GM12878 (cell line): ENCODE measurements around the gene PTPMT1.
"Not testable (repeated sequence)": the region's sequence is repeated elsewhere in the genome, so short reads cannot be mapped to it uniquely, and the experiment has no call there.

Source experiments
- GABPA ChIP-seq: IDR thresholded peaks from 2 replicates; pipeline ENCODE4 v1.6.1; 2014; ENCODE audit warnings: antibody characterized with exemption, low read depth, mild to moderate bottlenecking, inconsistent platforms
- HDGF ChIP-seq: fragments of 450-650 bp; IDR thresholded peaks from 2 replicates; pipeline ENCODE4 v1.6.1; 2016; ENCODE audit warnings: antibody characterized with exemption
- MXI1 ChIP-seq: fragments of 150-350 bp; IDR thresholded peaks from 2 replicates; pipeline ENCODE4 v1.6.1; 2011; ENCODE audit warnings: low read depth, mild to moderate bottlenecking, inconsistent platforms, low read length, improper control_type of control experiment
- PAX8 ChIP-seq: fragments of 450-650 bp; IDR thresholded peaks from 2 replicates; pipeline ENCODE4 v1.6.1; 2017; ENCODE audit warnings: mild to moderate bottlenecking, moderate library complexity
- POLR2A ChIP-seq: IDR thresholded peaks from 2 replicates; pipeline ENCODE4 v1.6.1; 2011; ENCODE audit warnings: low read depth, mild to moderate bottlenecking, low read length
- SRF ChIP-seq, 2 experiments: IDR thresholded peaks; 2 replicates each; pipeline ENCODE4 v1.6.1; 2011; ENCODE audit warnings: low read depth in 2 of 2, low read length in 2 of 2, mild to moderate bottlenecking in 1 of 2, moderate library complexity in 1 of 2
- ZNF207 ChIP-seq: fragments of 450-650 bp; IDR thresholded peaks from 2 replicates; pipeline ENCODE4 v1.6.1; 2014; ENCODE audit warnings: antibody characterized with exemption, mild to moderate bottlenecking, borderline replicate concordance
- TF ChIP-seq, protein P1 (sequence below): IDR thresholded peaks from 2 replicates; pipeline ENCODE4 v1.6.1; 2012; ENCODE audit warnings: low read depth, low read length, improper control_type of control experiment
- TF ChIP-seq, protein P2 (sequence below): IDR thresholded peaks from 2 replicates; pipeline ENCODE4 v1.6.1; 2012; ENCODE audit warnings: low read depth, low read length, improper control_type of control experiment
- TF ChIP-seq, protein P3 (sequence below), 3 experiments: IDR thresholded peaks in 2 of 3; conservative IDR thresholded peaks in 1 of 3; 2 replicates each; pipeline ENCODE4 v1.5.1; 2011; ENCODE audit warnings: low read depth in 3 of 3, low read length in 3 of 3, mild to moderate bottlenecking in 3 of 3, control low read depth in 2 of 3, moderate library complexity in 2 of 3, inconsistent platforms in 1 of 3, mixed read lengths in 1 of 3; ENCODE audit not compliant: control insufficient read depth in 2 of 3, insufficient read depth in 1 of 3; ENCODE audit errors: extremely low read depth in 1 of 3
- TF ChIP-seq, protein P4 (sequence below): IDR thresholded peaks from 2 replicates; pipeline ENCODE4 v1.6.1; 2011; ENCODE audit warnings: borderline replicate concordance, low read depth, mild to moderate bottlenecking, moderate library complexity, mixed read lengths, low read length; ENCODE audit not compliant: insufficient read depth; ENCODE audit errors: extremely low read length
- TF ChIP-seq, protein P5 (sequence below): fragments of 450-650 bp; IDR thresholded peaks from 2 replicates; pipeline ENCODE4 v1.6.1; 2017; ENCODE audit warnings: mild to moderate bottlenecking, moderate library complexity

DNA sequence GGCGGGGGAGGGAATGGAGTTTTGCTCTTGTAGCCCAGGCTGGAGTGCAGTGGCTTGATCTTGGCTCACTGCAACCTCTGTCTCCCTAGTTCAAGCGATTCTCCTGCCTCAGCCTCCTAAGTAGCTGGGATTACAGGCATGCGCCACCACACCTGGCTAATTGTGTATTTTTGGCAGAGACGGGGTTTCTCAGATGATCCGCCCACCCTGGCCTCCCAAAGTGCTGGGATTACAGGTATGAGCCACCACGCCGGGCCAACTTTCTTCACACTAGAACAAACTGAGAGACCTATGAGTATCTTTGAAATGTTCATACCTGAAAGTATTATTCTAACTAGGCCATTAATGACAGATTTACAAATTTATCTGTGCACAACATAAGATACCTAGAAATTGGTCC lies 19.1 kb upstream of the PTPMT1 start:
- TF ChIP-seq, protein P1, sequence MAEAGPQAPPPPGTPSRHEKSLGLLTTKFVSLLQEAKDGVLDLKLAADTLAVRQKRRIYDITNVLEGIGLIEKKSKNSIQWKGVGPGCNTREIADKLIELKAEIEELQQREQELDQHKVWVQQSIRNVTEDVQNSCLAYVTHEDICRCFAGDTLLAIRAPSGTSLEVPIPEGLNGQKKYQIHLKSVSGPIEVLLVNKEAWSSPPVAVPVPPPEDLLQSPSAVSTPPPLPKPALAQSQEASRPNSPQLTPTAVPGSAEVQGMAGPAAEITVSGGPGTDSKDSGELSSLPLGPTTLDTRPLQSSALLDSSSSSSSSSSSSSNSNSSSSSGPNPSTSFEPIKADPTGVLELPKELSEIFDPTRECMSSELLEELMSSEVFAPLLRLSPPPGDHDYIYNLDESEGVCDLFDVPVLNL, result not testable (repeated sequence)
- TF ChIP-seq SRF (IDR thresholded peaks at IDR 0.05; ENCODE audit: low read depth in 2 of 2, low read length in 2 of 2); HDGF; POLR2A; MXI1; ZNF207; GABPA; PAX8: not testable (repeated sequence)
- TF ChIP-seq, protein P2, sequence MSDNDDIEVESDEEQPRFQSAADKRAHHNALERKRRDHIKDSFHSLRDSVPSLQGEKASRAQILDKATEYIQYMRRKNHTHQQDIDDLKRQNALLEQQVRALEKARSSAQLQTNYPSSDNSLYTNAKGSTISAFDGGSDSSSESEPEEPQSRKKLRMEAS, result not testable (repeated sequence)
- TF ChIP-seq, protein P3, sequence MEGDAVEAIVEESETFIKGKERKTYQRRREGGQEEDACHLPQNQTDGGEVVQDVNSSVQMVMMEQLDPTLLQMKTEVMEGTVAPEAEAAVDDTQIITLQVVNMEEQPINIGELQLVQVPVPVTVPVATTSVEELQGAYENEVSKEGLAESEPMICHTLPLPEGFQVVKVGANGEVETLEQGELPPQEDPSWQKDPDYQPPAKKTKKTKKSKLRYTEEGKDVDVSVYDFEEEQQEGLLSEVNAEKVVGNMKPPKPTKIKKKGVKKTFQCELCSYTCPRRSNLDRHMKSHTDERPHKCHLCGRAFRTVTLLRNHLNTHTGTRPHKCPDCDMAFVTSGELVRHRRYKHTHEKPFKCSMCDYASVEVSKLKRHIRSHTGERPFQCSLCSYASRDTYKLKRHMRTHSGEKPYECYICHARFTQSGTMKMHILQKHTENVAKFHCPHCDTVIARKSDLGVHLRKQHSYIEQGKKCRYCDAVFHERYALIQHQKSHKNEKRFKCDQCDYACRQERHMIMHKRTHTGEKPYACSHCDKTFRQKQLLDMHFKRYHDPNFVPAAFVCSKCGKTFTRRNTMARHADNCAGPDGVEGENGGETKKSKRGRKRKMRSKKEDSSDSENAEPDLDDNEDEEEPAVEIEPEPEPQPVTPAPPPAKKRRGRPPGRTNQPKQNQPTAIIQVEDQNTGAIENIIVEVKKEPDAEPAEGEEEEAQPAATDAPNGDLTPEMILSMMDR (IDR thresholded peaks at IDR 0.05 in 2 of 3, conservative IDR thresholded peaks at IDR 0.05 in 1 of 3; ENCODE audit: control insufficient read depth in 2 of 3, extremely low read depth in 1 of 3, insufficient read depth in 1 of 3, low read depth in 3 of 3, low read length in 3 of 3), result not testable (repeated sequence)
- TF ChIP-seq, protein P4, sequence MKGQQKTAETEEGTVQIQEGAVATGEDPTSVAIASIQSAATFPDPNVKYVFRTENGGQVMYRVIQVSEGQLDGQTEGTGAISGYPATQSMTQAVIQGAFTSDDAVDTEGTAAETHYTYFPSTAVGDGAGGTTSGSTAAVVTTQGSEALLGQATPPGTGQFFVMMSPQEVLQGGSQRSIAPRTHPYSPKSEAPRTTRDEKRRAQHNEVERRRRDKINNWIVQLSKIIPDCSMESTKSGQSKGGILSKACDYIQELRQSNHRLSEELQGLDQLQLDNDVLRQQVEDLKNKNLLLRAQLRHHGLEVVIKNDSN, result not testable (repeated sequence)
- TF ChIP-seq, protein P5, sequence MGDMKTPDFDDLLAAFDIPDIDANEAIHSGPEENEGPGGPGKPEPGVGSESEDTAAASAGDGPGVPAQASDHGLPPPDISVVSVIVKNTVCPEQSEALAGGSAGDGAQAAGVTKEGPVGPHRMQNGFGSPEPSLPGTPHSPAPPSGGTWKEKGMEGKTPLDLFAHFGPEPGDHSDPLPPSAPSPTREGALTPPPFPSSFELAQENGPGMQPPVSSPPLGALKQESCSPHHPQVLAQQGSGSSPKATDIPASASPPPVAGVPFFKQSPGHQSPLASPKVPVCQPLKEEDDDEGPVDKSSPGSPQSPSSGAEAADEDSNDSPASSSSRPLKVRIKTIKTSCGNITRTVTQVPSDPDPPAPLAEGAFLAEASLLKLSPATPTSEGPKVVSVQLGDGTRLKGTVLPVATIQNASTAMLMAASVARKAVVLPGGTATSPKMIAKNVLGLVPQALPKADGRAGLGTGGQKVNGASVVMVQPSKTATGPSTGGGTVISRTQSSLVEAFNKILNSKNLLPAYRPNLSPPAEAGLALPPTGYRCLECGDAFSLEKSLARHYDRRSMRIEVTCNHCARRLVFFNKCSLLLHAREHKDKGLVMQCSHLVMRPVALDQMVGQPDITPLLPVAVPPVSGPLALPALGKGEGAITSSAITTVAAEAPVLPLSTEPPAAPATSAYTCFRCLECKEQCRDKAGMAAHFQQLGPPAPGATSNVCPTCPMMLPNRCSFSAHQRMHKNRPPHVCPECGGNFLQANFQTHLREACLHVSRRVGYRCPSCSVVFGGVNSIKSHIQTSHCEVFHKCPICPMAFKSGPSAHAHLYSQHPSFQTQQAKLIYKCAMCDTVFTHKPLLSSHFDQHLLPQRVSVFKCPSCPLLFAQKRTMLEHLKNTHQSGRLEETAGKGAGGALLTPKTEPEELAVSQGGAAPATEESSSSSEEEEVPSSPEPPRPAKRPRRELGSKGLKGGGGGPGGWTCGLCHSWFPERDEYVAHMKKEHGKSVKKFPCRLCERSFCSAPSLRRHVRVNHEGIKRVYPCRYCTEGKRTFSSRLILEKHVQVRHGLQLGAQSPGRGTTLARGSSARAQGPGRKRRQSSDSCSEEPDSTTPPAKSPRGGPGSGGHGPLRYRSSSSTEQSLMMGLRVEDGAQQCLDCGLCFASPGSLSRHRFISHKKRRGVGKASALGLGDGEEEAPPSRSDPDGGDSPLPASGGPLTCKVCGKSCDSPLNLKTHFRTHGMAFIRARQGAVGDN, result not testable (repeated sequence)
